Measurements from ENCODE around the gene PGM3.

GRCh38 chr6:83199863-83200225, 6.8 kb upstream of the PGM3 start:
- TF ChIP-seq, protein P1, sequence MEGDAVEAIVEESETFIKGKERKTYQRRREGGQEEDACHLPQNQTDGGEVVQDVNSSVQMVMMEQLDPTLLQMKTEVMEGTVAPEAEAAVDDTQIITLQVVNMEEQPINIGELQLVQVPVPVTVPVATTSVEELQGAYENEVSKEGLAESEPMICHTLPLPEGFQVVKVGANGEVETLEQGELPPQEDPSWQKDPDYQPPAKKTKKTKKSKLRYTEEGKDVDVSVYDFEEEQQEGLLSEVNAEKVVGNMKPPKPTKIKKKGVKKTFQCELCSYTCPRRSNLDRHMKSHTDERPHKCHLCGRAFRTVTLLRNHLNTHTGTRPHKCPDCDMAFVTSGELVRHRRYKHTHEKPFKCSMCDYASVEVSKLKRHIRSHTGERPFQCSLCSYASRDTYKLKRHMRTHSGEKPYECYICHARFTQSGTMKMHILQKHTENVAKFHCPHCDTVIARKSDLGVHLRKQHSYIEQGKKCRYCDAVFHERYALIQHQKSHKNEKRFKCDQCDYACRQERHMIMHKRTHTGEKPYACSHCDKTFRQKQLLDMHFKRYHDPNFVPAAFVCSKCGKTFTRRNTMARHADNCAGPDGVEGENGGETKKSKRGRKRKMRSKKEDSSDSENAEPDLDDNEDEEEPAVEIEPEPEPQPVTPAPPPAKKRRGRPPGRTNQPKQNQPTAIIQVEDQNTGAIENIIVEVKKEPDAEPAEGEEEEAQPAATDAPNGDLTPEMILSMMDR (IDR thresholded peaks at IDR 0.05) = no peak
- TF ChIP-seq POLR2AphosphoS5 (IDR thresholded peaks at IDR 0.05; ENCODE audit: insufficient read depth in 1 of 2, low read depth in 1 of 2) = no peak

Measured in vagina (tissue), 2 donors.